Neural progenitor cell (in vitro differentiated cells): ENCODE data around the gene NIN. TPM values are rescaled to one million over a fixed set of nuclear protein-coding genes. Genes with fewer than 3 reads are reported as not detected.
A peak's percentile ranks its signal among the peaks of the same experiment; 100 is the strongest.

Experiments used
- DNase-seq: peaks from one replicate; pipeline ENCODE4 v3.0.0-alpha.2; 2016; ENCODE audit warnings: low spot score
- H2AFZ ChIP-seq: fragments of 200-600 bp; sonication (generic); replicated peaks from 2 replicates; pipeline ENCODE4 v1.6.1; 2016; ENCODE audit warnings: antibody characterized with exemption
- H3F3A ChIP-seq: fragments of 200-600 bp; sonication (generic); 2 replicates; pipeline ENCODE4 v1.6.1; 2016; ENCODE audit warnings: antibody characterized with exemption, low read depth
- H3K27ac ChIP-seq: fragments of 200-600 bp; sonication (generic); 2 replicates; pipeline ENCODE4 v1.5.1; 2016; ENCODE audit warnings: mild to moderate bottlenecking
- H3K27me3 ChIP-seq: fragments of 200-600 bp; sonication (generic); 2 replicates; pipeline ENCODE4 v1.6.1; 2016; ENCODE audit warnings: mild to moderate bottlenecking, moderate library complexity
- H3K36me3 ChIP-seq: fragments of 200-600 bp; sonication (generic); 2 replicates; pipeline ENCODE4 v1.5.1; 2016
- H3K4me1 ChIP-seq: fragments of 200-600 bp; sonication (generic); 2 replicates; pipeline ENCODE4 v1.6.1; 2016; ENCODE audit warnings: mixed run types
- H3K4me2 ChIP-seq: fragments of 200-600 bp; sonication (generic); 2 replicates; pipeline ENCODE4 v1.6.1; 2016
- H3K4me3 ChIP-seq: fragments of 200-600 bp; sonication (generic); 2 replicates; pipeline ENCODE4 v1.5.1; 2016
- H3K79me2 ChIP-seq: fragments of 200-600 bp; sonication (generic); 2 replicates; pipeline ENCODE4 v1.6.1; 2016; ENCODE audit warnings: low read depth
- H3K9ac ChIP-seq: fragments of 200-600 bp; sonication (generic); 2 replicates; pipeline ENCODE4 v1.6.1; 2016
- H3K9me3 ChIP-seq: fragments of 200-600 bp; sonication (generic); 2 replicates; pipeline ENCODE4 v1.5.1; 2016; ENCODE audit warnings: low read depth
- H4K20me1 ChIP-seq: fragments of 200-600 bp; sonication (generic); 2 replicates; pipeline ENCODE4 v1.6.1; 2016; ENCODE audit warnings: low read depth
- H3K27ac Mint-ChIP-seq: 3 replicates; pipeline ENCODE4 v1.8.0; 2021; ENCODE audit warnings: mixed read lengths
- H3K27me3 Mint-ChIP-seq: 2 replicates; pipeline ENCODE4 v1.8.0; 2022; ENCODE audit warnings: low read depth, mild to moderate bottlenecking, inconsistent platforms, moderate library complexity, mixed read lengths; ENCODE audit not compliant: insufficient read depth
- H3K36me3 Mint-ChIP-seq: 3 replicates; pipeline ENCODE4 v1.8.0; 2021; ENCODE audit warnings: mixed read lengths
- H3K4me1 Mint-ChIP-seq: 3 replicates; pipeline ENCODE4 v1.8.0; 2021; ENCODE audit warnings: mixed read lengths
- H3K4me3 Mint-ChIP-seq: 3 replicates; pipeline ENCODE4 v1.8.0; 2021; ENCODE audit warnings: mild to moderate bottlenecking, moderate library complexity, mixed read lengths
- H3K9me3 Mint-ChIP-seq: 3 replicates; pipeline ENCODE4 v1.8.0; 2020; ENCODE audit warnings: mixed read lengths
- CTCF ChIP-seq: fragments of 200-600 bp; sonication (generic); IDR thresholded peaks from 2 replicates; pipeline ENCODE4 v1.5.1; 2017; ENCODE audit warnings: antibody characterized with exemption, mild to moderate bottlenecking
- EZH2 ChIP-seq: fragments of 200-600 bp; sonication (generic); IDR thresholded peaks from 2 replicates; pipeline ENCODE4 v1.6.1; 2017; ENCODE audit warnings: antibody characterized with exemption, mild to moderate bottlenecking, moderate library complexity
- EZH2phosphoT487 ChIP-seq: fragments of 200-600 bp; sonication (generic); IDR thresholded peaks from 2 replicates; pipeline ENCODE4 v1.6.1; 2017; ENCODE audit warnings: antibody characterized with exemption
- total RNA-seq: library from RNA; depleted of rRNA; stranded (reverse); fragments of >200 nt; gene quantifications from 2 replicates; pipeline ENCODE4 v1.2.3, GENCODE V29; 2015; ENCODE audit warnings: low replicate concordance

Gene NIN
- total RNA-seq, 1 donor from 2014 or later, result 49.0 TPM

- Histone ChIP-seq H3K4me2 (peak overlapping the region; percentile 84), H3K4me3 (peak overlapping the region; percentile 94), H3K4me1 (peaks cover 25% of the 10 kb centered on the region), H3K27me3 (peaks cover 45% of the 10 kb centered on the region), H2AFZ (peak overlapping the region; percentile 98), H4K20me1 (peaks cover 32% of the 10 kb centered on the region), H3F3A (peaks cover 31% of the 10 kb centered on the region), H3K9ac (no peak overlapping the region), H3K27ac (no peak overlapping the region), H3K9me3 (no peaks in the 10 kb centered on the region), H3K79me2 (peaks cover 35% of the 10 kb centered on the region), H3K36me3 (no peaks in the 10 kb centered on the region)
- H3K4me3 Mint-ChIP-seq, result peak overlapping the region; percentile 97
- H3K9me3 Mint-ChIP-seq, result no peaks in the 10 kb centered on the region
- DNase-seq, result no peak
- H3K36me3 Mint-ChIP-seq, result peaks cover 5% of the 10 kb centered on the region
- no peak for TF ChIP-seq EZH2phosphoT487
- no peak for TF ChIP-seq CTCF
- TF ChIP-seq EZH2, result peak; percentile 36
- peak overlapping the region; percentile 96 for H3K27ac Mint-ChIP-seq
- peaks cover 7% of the 10 kb centered on the region for H3K27me3 Mint-ChIP-seq
- peaks cover 51% of the 10 kb centered on the region for H3K4me1 Mint-ChIP-seq
Measured at GRCh38 chr14:50831726-50832168, 785 bp upstream of the NIN start.

- Mint-ChIP-seq H3K9me3 (no peaks in the 10 kb centered on the region), H3K4me3 (peak overlapping the region; percentile 98), H3K4me1 (peaks cover 58% of the 10 kb centered on the region), H3K27me3 (peaks cover 7% of the 10 kb centered on the region), H3K27ac (peak overlapping the region; percentile 98), H3K36me3 (peaks cover 11% of the 10 kb centered on the region)
- H3K27me3 ChIP-seq, result peaks cover 45% of the 10 kb centered on the region
- TF ChIP-seq EZH2 (no peak), CTCF (no peak), EZH2phosphoT487 (no peak)
- peak overlapping the region; percentile 22 for H3K9ac ChIP-seq
- H3F3A ChIP-seq, result peaks cover 31% of the 10 kb centered on the region
- H4K20me1 ChIP-seq, result peaks cover 46% of the 10 kb centered on the region
- H2AFZ ChIP-seq, result peak overlapping the region; percentile 68
- peaks cover 50% of the 10 kb centered on the region for H3K79me2 ChIP-seq
- no peaks in the 10 kb centered on the region for H3K9me3 ChIP-seq
- peak overlapping the region; percentile 94 for H3K4me3 ChIP-seq
- H3K36me3 ChIP-seq, result no peaks in the 10 kb centered on the region
- peak overlapping the region; percentile 72 for H3K27ac ChIP-seq
- H3K4me1 ChIP-seq, result peaks cover 31% of the 10 kb centered on the region
- peak; percentile 92 for DNase-seq
- peak overlapping the region; percentile 84 for H3K4me2 ChIP-seq
Measured at GRCh38 chr14:50830044-50830931, 674 bp downstream of the NIN start.

DNA sequence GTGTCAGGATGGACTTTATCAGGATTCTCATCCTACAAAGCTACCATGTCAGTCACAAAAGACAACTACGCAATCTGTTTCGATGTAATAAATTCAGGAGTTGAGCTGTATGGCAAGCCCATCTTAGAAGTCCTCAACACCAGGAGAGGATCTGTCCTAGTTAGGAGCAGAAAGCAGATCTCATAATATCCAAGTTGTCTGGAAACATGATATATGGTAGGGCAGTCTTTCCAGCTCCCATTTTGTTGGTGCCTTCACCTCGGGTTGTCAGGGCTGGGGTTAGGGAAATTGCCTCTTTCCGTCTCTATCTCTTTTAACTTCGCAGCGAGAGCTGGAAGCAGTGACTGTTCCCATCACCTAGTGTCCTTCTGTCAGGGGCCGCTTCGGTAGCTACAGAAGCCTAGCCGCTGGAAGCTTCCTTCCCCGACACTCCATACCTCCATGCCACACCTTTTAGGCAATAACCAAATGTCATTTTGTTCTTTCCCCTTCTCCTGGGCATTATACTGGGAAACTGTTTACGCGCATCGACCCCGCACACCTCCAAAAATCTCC is 1.4 kb downstream of the NIN start:
- Histone ChIP-seq H3K27me3 (peaks cover 40% of the 10 kb centered on the region), H3K4me3 (peak overlapping the region; percentile 94), H4K20me1 (peaks cover 54% of the 10 kb centered on the region), H3F3A (peaks cover 31% of the 10 kb centered on the region), H3K9me3 (no peaks in the 10 kb centered on the region), H3K27ac (no peak overlapping the region), H3K4me2 (peak overlapping the region; percentile 84), H3K9ac (peak overlapping the region; percentile 22), H2AFZ (no peak overlapping the region), H3K79me2 (peaks cover 57% of the 10 kb centered on the region), H3K4me1 (peaks cover 38% of the 10 kb centered on the region), H3K36me3 (no peaks in the 10 kb centered on the region)
- H3K27ac Mint-ChIP-seq, result peak overlapping the region; percentile 98
- H3K36me3 Mint-ChIP-seq, result peaks cover 12% of the 10 kb centered on the region
- H3K4me3 Mint-ChIP-seq, result peak overlapping the region; percentile 98
- H3K4me1 Mint-ChIP-seq, result peaks cover 54% of the 10 kb centered on the region
- TF ChIP-seq EZH2 (no peak), CTCF (no peak)
- DNase-seq, result peak; percentile 42
- H3K9me3 Mint-ChIP-seq, result no peaks in the 10 kb centered on the region
- peaks cover 7% of the 10 kb centered on the region for H3K27me3 Mint-ChIP-seq
